ENCODE data around the gene AREG. TPM values are rescaled to one million over a fixed set of nuclear protein-coding genes. Genes with fewer than 3 reads are reported as not detected.

Gene AREG
- total and polyA plus RNA-seq, 2 donors from 2014 or later: 11.8 TPM; not detected in 1

DNA sequence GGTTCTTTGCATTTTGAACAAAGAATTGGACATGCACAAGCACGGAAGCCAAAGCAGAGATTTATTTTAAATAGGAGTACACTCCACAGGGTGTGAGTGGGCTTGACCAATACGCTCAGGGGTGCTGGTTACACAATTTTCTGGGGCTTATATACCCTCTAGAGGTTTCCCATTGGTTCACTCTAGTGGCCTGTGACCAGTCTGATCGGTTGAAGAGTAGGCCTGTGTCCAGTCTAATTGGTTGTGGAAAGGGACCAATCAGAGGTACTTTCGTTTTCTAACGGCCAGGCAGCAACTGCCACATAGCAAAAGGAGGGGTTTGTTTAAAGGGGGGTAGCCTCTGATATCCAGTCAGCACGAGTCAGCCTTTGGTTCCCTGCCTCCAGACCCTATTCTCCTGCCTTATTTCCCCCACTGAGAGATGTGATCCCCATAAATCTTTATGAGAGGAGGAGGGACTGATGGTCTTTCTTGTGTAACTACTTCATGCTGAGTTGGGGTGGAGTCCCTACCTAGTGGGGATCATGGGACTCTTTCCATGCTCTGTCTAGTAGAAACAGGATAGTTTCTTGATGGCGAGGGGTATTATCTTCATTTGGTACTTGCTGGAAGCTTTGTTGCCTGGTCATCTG is 11.3 kb upstream of the AREG start:
- intact Hi-C loops (cut with DNase I): no loop called here
- TF ChIP-seq, protein P1, sequence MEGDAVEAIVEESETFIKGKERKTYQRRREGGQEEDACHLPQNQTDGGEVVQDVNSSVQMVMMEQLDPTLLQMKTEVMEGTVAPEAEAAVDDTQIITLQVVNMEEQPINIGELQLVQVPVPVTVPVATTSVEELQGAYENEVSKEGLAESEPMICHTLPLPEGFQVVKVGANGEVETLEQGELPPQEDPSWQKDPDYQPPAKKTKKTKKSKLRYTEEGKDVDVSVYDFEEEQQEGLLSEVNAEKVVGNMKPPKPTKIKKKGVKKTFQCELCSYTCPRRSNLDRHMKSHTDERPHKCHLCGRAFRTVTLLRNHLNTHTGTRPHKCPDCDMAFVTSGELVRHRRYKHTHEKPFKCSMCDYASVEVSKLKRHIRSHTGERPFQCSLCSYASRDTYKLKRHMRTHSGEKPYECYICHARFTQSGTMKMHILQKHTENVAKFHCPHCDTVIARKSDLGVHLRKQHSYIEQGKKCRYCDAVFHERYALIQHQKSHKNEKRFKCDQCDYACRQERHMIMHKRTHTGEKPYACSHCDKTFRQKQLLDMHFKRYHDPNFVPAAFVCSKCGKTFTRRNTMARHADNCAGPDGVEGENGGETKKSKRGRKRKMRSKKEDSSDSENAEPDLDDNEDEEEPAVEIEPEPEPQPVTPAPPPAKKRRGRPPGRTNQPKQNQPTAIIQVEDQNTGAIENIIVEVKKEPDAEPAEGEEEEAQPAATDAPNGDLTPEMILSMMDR (IDR thresholded peaks at IDR 0.05; ENCODE audit: borderline replicate concordance, extremely low read depth, insufficient read depth): no peak
- DNase-seq: no peak
- no peaks in the 10 kb centered on the region for H3K4me1 ChIP-seq (ENCODE audit: control insufficient read depth in 2 of 3, insufficient read depth in 2 of 3, low read depth in 1 of 3, low read length in 3 of 3)
- H3K9ac ChIP-seq (ENCODE audit: low read length in 3 of 3): no peak overlapping the region
- H3K4me3 ChIP-seq (ENCODE audit: low read length in 3 of 3): no peak overlapping the region
- no peak for FAIRE-seq
- no peaks in the 10 kb centered on the region for H3K9me3 ChIP-seq (ENCODE audit: control insufficient read depth in 2 of 3, insufficient read depth in 1 of 3, low read length in 3 of 3)
- H3K27me3 ChIP-seq (ENCODE audit: control insufficient read depth, insufficient read depth, low read length): no peaks in the 10 kb centered on the region
- no peaks in the 10 kb centered on the region for H3K36me3 ChIP-seq (ENCODE audit: control insufficient read depth in 2 of 3, insufficient read depth in 3 of 3, low read length in 3 of 3)
- H3K27ac ChIP-seq (ENCODE audit: low read depth in 2 of 2, low read length in 2 of 2): no peak overlapping the region

DNA sequence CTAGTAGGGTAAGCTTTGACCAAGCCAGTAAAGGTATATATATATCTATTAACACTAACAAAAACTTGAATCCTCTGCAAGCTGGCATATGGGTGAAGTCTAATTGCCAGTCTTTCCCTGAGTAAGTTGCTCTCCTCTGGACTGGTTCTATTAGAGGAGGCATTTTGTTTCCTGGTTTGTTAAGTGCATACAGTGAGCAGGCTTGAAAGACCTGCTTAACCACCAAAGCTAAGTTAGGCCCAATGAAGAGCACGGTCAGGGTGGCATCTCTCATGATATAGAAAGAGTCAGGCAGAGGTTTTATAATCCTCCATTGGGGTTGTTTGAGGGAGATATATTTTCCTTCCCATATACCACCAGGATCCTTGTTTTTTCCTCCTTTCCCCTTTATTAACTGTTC is 9.6 kb upstream of the AREG start:
- Histone ChIP-seq H3K9ac (ENCODE audit: low read length in 3 of 3) (no peak overlapping the region), H3K9me3 (ENCODE audit: control insufficient read depth in 2 of 3, insufficient read depth in 1 of 3, low read length in 3 of 3) (no peaks in the 10 kb centered on the region), H3K4me1 (ENCODE audit: control insufficient read depth in 2 of 3, insufficient read depth in 2 of 3, low read depth in 1 of 3, low read length in 3 of 3) (no peaks in the 10 kb centered on the region), H3K36me3 (ENCODE audit: control insufficient read depth in 2 of 3, insufficient read depth in 3 of 3, low read length in 3 of 3) (no peaks in the 10 kb centered on the region), H3K27me3 (ENCODE audit: control insufficient read depth, insufficient read depth, low read length) (no peaks in the 10 kb centered on the region), H3K4me3 (ENCODE audit: low read length in 3 of 3) (no peak overlapping the region), H3K27ac (ENCODE audit: low read depth in 2 of 2, low read length in 2 of 2) (no peak overlapping the region)
- TF ChIP-seq, protein P1 (IDR thresholded peaks at IDR 0.05; ENCODE audit: borderline replicate concordance, extremely low read depth, insufficient read depth): no peak
- FAIRE-seq: no peak
- intact Hi-C loops (cut with DNase I): no loop called here
- DNase-seq: no peak

DNA sequence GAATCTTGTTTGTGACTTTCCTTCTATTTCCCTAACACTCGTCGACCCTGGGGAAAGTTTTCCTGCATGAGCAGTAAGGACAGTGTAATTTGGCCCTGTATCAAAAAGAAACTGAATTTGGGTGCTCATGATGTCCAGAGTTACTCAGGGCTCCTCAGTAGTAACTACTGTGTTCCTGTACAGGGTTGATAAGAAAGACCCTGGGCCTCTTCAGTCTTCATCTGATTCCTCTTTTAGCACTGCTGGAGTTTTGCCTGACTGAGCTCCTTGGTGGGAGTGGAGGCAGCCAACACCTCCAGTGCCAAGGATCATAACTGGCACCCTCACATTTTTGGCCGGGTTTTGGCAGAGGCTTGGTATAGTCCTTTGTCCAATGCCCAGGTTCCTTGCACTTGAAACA is 7.1 kb upstream of the AREG start:
- TF ChIP-seq, protein P1 (IDR thresholded peaks at IDR 0.05; ENCODE audit: borderline replicate concordance, extremely low read depth, insufficient read depth): no peak
- Histone ChIP-seq H3K36me3 (ENCODE audit: control insufficient read depth in 2 of 3, insufficient read depth in 3 of 3, low read length in 3 of 3) (no peaks in the 10 kb centered on the region), H3K4me1 (ENCODE audit: control insufficient read depth in 2 of 3, insufficient read depth in 2 of 3, low read depth in 1 of 3, low read length in 3 of 3) (no peaks in the 10 kb centered on the region), H3K27me3 (ENCODE audit: control insufficient read depth, insufficient read depth, low read length) (no peaks in the 10 kb centered on the region), H3K27ac (ENCODE audit: low read depth in 2 of 2, low read length in 2 of 2) (no peak overlapping the region), H3K4me3 (ENCODE audit: low read length in 3 of 3) (no peak overlapping the region), H3K9ac (ENCODE audit: low read length in 3 of 3) (no peak overlapping the region), H3K9me3 (ENCODE audit: control insufficient read depth in 2 of 3, insufficient read depth in 1 of 3, low read length in 3 of 3) (no peaks in the 10 kb centered on the region)
- no peak for FAIRE-seq
- DNase-seq: no peak
- intact Hi-C loops (cut with DNase I): no loop called here

DNA sequence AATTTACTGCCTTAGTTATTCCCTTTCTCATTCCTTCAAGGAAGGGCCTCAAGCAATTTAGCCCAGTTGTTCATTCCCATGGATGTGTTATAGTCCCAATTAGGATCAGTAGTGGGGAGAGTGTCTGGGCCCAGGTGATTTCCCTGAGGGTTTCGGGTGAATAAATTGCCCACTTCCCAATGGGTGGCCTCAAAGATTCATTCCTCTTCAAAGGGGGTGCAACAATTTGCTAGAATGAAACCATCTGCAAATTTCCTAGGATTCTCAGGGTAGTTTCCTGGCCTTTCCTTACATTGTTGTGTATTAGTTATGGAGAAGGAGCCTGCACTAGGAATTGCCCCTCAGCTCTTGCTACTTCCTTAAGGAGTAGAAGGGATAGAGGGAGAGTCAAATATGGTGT is 6.3 kb upstream of the AREG start:
- no peak for DNase-seq
- Histone ChIP-seq H3K27me3 (ENCODE audit: control insufficient read depth, insufficient read depth, low read length) (no peaks in the 10 kb centered on the region), H3K9me3 (ENCODE audit: control insufficient read depth in 2 of 3, insufficient read depth in 1 of 3, low read length in 3 of 3) (no peaks in the 10 kb centered on the region), H3K4me1 (ENCODE audit: control insufficient read depth in 2 of 3, insufficient read depth in 2 of 3, low read depth in 1 of 3, low read length in 3 of 3) (no peaks in the 10 kb centered on the region), H3K4me3 (ENCODE audit: low read length in 3 of 3) (no peak overlapping the region), H3K36me3 (ENCODE audit: control insufficient read depth in 2 of 3, insufficient read depth in 3 of 3, low read length in 3 of 3) (no peaks in the 10 kb centered on the region), H3K9ac (ENCODE audit: low read length in 3 of 3) (no peak overlapping the region), H3K27ac (ENCODE audit: low read depth in 2 of 2, low read length in 2 of 2) (no peak overlapping the region)
- TF ChIP-seq, protein P1 (IDR thresholded peaks at IDR 0.05; ENCODE audit: borderline replicate concordance, extremely low read depth, insufficient read depth): no peak
- no peak for FAIRE-seq
- intact Hi-C loops (cut with DNase I): no loop called here

Data from kidney (tissue), 14 donors.